AML-193 (cell line): ENCODE results near the gene ACAA1.

Experiments
- DNase-seq, 2 experiments: peaks; one replicate each; lab custom pipeline; 2025; lab: John Stamatoyannopoulos, UW

ACAA1 gene

GRCh38 chr3:38154033-38154494 is 17.1 kb upstream of the ACAA1 start:
- DNase-seq: peak; percentile 74 to 80

DNA sequence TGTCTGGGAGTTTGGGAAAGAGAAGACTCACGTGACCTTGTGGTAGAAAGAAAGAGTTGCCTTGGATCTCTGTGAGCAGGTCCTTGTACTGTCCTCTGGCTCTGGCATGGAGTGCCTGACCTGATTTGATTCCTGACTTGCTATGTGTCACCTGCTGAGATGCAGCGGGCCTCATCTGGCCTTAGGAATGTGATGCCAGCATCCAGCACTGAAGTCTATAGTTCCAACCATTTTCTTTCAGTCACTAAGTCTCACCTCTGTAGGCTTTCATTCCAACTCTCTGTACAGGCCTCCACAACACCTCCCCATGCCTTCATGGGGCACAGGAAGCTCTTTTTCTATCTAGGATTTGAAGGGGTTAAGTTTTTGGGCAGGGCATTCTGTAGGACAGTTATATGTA is 16.3 kb upstream of the ACAA1 start:
- DNase-seq: no peak

DNA sequence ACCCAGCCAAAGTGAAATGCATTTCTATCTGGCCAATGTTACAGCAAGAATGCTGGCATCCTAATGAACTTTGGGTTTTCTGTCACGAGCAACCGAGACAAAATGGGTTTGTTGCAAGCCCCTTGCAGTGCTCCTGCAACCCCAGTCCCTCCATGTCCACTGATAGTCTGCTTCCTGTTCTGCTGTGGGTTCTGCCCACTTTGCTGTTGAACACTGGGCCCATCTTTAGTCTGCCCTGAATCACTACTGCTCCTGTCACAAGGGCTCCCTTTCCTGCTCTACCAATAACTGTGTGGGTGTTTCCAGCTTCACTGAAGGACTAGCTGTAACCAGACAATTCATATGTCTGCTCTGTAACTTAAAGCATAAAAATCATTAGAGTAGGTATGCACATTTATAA is 15.7 kb upstream of the ACAA1 start:
- no peak for DNase-seq

DNA sequence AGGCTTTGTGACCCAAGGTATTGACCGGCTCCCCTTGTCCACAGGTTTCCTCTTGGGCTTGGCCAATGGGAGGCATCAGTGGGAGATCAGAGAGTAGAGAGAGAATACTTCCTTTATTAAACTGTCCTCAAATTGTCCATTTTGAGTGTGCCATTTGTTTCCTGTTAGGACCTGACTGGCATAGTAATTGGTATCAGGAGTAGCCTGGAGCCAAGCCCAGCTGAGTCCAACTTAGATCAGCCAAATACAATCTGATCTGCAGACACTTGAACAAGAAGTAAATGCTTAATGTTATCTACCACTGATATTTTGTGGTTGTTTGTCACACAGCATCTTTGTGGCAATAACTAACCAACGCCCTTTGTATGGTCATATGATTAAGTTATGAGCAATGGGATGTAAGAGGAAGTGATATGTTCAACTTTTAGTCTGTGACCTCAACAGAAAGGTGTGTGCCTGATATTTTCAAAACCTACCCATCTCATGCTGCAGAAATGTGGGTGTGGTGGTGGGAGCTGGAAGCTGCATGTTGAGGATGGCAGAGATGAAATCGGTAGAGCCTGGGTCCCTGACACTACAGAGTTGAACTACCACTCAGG is 14.8 kb upstream of the ACAA1 start:
- no peak for DNase-seq

- no peak for DNase-seq
Measured at GRCh38 chr3:38150780-38151528, 14.0 kb upstream of the ACAA1 start.

GRCh38 chr3:38149708-38150107 is 12.8 kb upstream of the ACAA1 start:
- peak; percentile 80 to 81 for DNase-seq

GRCh38 chr3:38148311-38148882 is 11.5 kb upstream of the ACAA1 start:
- peak; percentile 96 to 99 for DNase-seq

DNA sequence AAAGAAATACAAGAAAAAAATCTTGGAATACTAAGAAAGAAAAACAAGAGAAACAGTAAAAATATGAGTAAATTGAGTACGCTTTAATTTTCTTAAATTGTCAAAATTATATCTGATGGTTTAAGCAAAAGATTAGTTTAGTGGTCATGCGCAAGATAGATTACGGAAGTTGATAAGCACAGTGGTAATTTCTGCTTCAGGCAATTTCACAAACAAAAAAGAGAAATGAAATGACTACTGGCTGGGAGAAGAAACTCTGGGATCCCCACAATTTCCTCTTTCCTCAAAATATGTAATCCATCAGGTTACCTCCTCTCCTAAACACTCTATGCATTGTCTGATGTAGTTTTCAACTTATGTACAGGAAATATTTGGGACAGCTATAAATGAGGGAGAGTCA is 10.5 kb upstream of the ACAA1 start:
- peak; percentile 86 to 95 for DNase-seq

DNA sequence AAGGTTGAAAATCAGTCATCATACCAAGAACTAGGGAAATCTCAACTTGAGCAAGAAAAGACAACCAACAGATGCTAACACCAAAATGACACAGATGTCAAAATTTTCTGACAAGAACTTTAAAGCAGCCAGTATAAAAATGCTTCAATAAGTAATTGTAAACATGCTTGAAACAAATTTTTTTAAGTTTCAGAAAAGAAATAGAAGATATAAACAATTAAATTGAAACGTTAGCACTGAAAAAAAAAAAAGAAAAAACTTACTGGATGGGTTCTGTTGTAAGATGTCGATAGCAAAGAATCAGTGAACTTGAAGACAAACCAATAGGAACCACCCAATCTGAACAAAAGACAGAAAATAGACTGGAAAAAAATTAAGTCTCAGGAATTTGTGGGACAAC is 9.6 kb upstream of the ACAA1 start:
- DNase-seq: no peak

GRCh38 chr3:38143511-38143910 is 6.6 kb upstream of the ACAA1 start:
- no peak for DNase-seq

DNA sequence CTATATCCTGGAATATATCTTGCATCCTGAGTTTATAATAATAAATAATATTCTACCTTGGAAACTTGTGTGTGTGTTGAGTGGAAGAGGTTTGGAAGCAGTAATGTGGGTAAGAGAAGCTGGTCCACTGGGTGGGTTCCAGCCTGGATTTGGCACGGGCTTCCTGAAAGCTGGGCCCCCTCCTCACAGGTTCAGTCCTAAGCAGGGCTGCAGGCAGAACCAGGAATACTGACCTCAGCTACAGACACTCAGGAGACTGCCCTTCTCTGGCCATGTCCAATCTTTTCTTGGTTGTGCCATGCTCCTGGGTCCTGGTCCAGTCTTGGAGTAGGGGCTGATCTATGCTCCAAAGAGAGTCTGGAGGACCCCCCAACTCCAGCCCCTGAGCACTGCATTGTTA is 6.0 kb upstream of the ACAA1 start:
- no peak for DNase-seq

DNA sequence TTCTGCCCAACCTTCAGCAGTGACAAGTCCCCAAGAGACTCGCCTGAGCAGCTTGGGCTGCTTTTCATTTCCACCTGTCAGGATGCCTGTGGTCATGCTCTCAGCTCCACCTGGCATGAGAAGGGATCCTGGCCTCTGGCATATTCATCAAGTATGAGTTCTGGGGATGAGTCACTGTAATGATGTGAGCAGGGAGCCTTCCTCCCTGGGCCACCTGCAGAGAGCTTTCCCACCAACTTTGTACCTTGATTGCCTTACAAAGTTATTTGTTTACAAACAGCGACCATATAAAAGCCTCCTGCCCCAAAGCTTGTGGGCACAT is 5.0 kb upstream of the ACAA1 start:
- no peak for DNase-seq

GRCh38 chr3:38141173-38141951 is 4.4 kb upstream of the ACAA1 start:
- no peak for DNase-seq

DNA sequence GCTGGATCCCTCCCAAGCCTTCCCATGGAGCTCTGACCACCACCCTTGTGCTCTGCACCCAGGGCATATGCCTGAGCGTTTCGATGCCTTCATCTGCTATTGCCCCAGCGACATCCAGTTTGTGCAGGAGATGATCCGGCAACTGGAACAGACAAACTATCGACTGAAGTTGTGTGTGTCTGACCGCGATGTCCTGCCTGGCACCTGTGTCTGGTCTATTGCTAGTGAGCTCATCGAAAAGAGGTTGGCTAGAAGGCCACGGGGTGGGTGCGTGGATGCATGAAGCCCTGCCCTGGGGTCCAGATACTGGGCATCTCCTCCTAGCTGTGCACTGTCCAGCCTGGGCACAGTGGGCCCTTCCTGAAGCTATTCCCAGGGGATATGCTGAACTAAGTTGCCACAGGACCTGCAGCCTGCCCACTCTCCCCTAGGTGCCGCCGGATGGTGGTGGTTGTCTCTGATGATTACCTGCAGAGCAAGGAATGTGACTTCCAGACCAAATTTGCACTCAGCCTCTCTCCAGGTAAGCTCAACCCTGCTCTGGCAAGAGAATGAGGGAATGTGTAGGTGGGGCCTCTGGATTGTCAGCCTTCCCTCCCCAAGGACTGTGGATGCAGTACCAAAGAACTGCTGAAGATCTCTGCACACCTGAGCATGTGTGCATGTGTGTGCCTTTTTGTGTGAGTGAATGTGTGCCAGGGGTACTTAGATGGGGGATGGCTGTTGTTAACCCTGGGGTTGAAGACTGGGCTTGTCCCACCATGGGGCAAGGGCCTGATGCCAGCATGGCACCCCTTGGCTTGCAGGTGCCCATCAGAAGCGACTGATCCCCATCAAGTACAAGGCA is 3.6 kb upstream of the ACAA1 start:
- DNase-seq: no peak

DNA sequence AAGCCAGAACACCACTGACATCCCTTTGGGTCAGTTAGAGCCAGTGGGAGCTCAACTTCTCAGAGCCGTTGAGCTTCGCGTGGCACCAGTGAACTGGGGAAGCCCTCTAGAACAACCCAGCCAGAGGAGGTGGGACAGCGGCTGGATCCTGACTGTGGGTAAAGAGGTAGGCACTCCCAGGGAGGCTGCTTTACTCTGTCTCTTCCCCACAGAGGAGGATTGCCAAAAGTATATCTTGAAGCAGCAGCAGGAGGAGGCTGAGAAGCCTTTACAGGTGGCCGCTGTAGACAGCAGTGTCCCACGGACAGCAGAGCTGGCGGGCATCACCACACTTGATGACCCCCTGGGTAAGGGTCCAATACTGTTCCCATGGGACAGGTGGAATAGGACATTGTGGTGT is 2.7 kb upstream of the ACAA1 start:
- no peak for DNase-seq

DNA sequence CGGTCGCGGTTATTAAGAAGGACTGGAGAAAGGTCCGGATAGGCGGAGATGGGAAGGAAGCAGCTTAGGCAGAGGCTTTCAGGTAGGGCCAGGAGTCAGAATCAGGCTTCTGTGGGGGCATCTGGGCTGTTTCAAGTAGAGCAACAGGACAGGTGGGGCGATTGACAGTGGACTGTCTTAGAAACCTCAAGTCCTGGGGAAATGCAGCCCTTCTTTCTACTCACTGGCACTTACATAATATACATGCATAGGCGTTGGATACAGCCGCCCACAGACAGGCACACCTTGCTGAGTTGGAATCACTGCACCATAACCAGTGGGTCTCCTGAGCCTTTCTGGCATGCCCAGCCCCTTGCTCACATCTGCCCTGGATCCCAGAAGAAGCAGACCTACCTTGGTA is 2.3 kb upstream of the ACAA1 start:
- DNase-seq: peak; percentile 33 to 44

DNA sequence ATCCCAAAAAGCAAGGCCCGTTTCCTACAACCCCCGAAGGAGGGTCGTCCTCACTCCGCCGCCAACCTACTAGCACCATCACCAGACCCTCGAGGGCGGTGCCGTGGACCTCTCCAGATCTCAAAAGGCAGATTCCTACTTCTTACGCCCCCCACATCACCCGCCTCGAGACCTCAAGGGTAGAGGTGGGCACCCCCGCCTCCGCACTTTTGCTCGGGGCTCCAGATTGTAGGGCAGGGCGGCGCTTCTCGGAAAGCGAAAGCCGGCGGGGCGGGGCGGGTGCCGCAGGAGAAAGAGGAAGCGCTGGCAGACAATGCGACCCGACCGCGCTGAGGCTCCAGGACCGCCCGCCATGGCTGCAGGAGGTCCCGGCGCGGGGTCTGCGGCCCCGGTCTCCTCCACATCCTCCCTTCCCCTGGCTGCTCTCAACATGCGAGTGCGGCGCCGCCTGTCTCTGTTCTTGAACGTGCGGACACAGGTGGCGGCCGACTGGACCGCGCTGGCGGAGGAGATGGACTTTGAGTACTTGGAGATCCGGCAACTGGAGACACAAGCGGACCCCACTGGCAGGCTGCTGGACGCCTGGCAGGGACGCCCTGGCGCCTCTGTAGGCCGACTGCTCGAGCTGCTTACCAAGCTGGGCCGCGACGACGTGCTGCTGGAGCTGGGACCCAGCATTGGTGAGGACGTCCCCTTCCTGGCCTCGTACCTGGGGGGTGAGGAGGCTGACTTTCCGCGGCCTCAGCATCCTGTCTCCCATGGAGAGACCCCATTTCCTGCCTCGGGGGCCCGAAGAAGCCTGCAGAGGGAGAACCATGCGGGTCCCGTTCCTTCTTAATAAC is 1.6 kb upstream of the ACAA1 start, which contains the start of gene MYD88:
TSS of gene MYD88 (plus strand) at position 313 of the 842 bp plus-strand sequence. CDS start at position 353, 40 bp downstream.
- peak; percentile 82 to 89 for DNase-seq

DNA sequence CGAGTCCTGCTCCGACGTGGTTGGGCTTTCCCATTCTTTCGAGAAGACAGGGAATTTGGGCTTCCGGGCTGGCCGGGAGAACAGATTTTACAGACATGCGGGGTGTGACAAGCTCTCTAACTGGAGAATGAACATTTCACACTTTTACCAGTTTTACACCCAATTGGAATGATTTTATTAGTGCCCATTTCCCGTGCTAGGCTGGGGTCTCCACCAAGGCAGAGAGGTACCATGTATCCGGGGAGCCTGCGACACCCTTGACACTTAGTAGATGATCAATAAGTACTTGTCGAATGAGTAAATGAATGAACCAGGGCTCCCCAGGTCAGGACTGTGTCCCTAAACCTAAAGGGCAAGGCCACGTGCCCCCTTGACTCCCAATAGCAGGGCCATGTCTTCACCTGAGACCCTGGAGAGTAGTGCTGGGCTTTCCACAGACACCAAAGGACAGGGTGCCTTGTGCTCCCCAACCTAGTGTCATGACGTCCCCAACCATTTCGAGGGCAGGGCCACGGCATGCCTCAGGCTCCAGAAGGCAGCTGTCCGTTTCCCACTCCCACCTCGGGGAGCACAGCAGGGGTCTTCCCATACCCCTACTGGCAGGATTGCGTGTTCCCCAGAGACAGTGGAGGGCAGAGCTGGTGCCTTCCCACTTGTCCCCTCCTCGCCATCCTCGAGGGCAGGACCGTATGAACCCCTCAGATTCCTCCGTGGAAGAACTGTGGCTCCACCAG is 855 bp upstream of the ACAA1 start:
- DNase-seq: no peak

GRCh38 chr3:38136393-38136776 is 542 bp downstream of the ACAA1 start:
- peak in 1 of 2 experiments; percentile 27 for DNase-seq
